ENCODE results near the gene DNAJB1. TPM values are rescaled to one million over a fixed set of nuclear protein-coding genes. Genes with fewer than 3 reads are reported as not detected.
"Not testable (repeated sequence)": the region's sequence is repeated elsewhere in the genome, so short reads cannot be mapped to it uniquely, and the experiment has no call there.

DNAJB1 gene
- total RNA-seq, 2 experiments from 2014 or later = 48.1 to 49.5 TPM

DNA sequence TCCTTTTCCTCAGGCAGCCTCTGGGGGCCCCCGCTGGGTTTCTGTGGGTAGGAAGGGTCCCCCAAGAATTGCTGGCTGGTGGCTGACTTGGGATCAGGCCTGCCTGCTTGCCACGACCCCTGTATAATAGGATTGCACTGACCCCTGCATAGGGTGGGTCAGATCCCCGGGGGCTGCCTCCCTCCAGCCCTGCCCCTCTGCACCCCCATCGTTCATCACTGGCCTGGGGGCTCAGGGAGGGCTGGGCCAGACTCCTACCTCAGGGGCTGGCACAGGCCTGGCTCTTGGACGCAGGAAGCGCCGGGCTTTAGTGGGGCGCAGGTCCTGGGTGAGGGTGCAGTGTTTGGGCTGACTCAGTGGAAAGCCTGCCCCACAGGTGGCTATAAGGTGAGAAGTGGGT, 43.1 kb upstream of the DNAJB1 start:
- no peaks in the 10 kb centered on the region for H3K9me3 Mint-ChIP-seq
- no peak overlapping the region for H3K4me3 Mint-ChIP-seq
- H3K27me3 Mint-ChIP-seq (ENCODE audit: low read depth) = no peaks in the 10 kb centered on the region
- peaks cover 27% of the 10 kb centered on the region for H3K4me1 Mint-ChIP-seq (ENCODE audit: low read depth)
- H3K36me3 Mint-ChIP-seq (ENCODE audit: low read depth) = peaks cover 4% of the 10 kb centered on the region
- no peak overlapping the region for H3K27ac Mint-ChIP-seq
- intact Hi-C loops (cut with micrococcal nuclease) = no loop called here
- CTCF ChIA-PET = interaction anchor here (2.1 kb wide), 1 partner anchor 124 kb away, joined by 5 read pairs; no protein-coding TSS in a partner anchor
- DNase-seq = no peak

DNA sequence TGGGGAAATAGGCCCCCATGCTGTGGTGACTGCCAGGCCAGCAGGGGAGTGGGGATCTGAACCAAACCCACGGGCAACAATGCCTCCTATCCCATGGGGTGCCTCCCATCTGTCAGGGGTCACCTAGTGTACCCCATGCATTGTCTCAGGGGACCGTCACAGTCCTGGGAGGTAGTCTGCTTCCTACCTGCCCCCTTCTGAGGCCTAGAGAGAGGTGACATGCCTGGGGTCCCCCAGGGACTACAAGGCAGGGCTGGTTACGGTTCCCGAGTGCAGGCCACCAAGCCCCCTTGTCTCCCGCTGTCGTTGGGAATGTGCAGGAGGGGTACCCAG, 42.5 kb upstream of the DNAJB1 start:
- H3K27ac Mint-ChIP-seq = peak overlapping the region; percentile 44
- H3K9me3 Mint-ChIP-seq = no peaks in the 10 kb centered on the region
- DNase-seq = no peak
- CTCF ChIA-PET = interaction anchor here (2.1 kb wide), 1 partner anchor 124 kb away, joined by 5 read pairs; no protein-coding TSS in a partner anchor
- H3K4me1 Mint-ChIP-seq (ENCODE audit: low read depth) = peaks cover 32% of the 10 kb centered on the region
- intact Hi-C loops (cut with micrococcal nuclease) = no loop called here
- H3K36me3 Mint-ChIP-seq (ENCODE audit: low read depth) = peaks cover 3% of the 10 kb centered on the region
- H3K4me3 Mint-ChIP-seq = no peak overlapping the region
- H3K27me3 Mint-ChIP-seq (ENCODE audit: low read depth) = no peaks in the 10 kb centered on the region

DNA sequence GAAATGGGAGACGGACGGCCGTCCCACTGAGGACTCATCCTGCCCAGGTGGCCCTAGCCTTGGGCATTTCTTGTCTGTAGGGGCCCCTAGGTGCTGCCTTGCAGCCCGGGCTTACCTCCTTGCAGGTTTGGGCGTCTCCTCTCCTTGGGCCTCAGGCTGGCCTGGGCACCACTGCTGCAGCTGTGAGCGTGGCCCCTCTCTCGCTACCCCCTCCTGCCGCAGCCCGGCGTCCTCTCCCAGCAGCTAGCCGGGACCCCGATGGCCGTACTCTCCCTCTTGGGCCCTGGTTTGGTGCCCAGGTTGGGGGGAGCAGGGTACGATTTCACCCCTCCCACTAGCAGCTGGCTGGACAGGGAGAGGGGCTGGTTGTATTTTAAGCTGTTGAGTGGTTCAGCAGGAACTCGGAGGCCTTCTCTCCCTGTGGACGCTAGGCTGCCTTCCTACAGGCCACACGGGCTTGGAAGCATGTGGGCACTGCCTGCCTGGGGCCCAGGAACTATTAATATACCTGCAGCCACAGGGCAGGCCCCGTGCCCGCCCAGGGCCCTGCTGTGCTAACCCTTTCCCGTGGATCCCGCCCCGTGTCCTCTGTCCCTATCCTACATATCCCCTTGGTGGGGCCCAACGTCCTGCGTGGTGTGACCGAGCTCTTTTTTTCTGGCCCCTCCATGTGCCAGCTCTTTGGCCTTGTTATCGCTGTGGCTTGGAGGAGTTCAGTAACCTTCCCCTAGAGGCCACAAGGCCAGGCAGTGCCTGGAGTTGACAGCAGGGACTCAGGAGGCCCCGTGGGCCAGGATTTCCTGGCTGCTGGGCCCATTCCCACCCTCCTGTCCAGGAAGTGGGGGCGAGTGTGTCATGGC, 41.9 kb upstream of the DNAJB1 start:
- Mint-ChIP-seq H3K4me1 (ENCODE audit: low read depth) (peaks cover 33% of the 10 kb centered on the region), H3K4me3 (no peak overlapping the region), H3K27me3 (ENCODE audit: low read depth) (no peaks in the 10 kb centered on the region), H3K27ac (peak overlapping the region; percentile 44), H3K9me3 (no peaks in the 10 kb centered on the region), H3K36me3 (ENCODE audit: low read depth) (peaks cover 3% of the 10 kb centered on the region)
- no peak for DNase-seq
- intact Hi-C loops (cut with micrococcal nuclease) = no loop called here
- CTCF ChIA-PET = interaction anchor here (2.1 kb wide), 1 partner anchor 125 kb away, joined by 5 read pairs; no protein-coding TSS in a partner anchor

DNA sequence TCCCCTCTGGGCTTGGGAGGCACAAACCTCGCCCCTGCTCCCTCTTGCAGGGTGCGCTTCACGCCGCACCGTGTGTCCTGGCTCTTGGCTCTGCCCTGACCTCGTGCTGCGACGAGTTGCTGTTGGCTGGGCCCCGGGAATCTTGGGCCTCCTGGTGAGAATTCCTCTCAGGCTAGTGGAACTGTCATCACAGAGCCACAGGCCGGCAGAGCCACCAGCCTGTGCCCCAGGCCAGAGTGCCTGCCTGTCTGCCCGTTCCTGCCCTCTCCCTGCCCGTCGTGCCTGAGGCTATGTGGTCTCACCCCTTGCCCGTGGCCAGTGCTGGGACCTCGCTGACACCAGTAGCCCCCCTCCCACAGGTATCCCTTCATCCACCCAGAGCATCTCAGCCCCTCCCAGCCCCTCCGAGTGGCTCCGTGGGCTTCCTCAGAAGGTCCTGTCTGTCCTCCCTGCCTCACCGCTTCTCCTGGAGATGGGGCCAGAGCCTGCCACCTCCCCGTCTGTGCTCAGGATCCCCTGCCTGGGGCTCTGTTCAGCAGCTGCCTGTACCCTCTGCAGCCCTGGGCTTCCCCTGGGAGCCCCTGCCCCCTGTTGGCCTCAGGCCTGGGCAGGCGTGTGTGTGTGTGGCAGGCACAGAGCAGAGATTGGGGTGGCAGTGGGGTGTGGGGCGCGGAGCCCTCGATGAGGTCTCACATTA, 40.3 kb upstream of the DNAJB1 start:
- Mint-ChIP-seq H3K4me1 (ENCODE audit: low read depth) (peaks cover 40% of the 10 kb centered on the region), H3K27ac (peak overlapping the region; percentile 30), H3K4me3 (no peak overlapping the region), H3K36me3 (ENCODE audit: low read depth) (no peaks in the 10 kb centered on the region), H3K9me3 (no peaks in the 10 kb centered on the region), H3K27me3 (ENCODE audit: low read depth) (no peaks in the 10 kb centered on the region)
- no peak for DNase-seq
- CTCF ChIA-PET = interaction anchor here (3.5 kb wide), 1 partner anchor 128 kb away, joined by 36 read pairs; no protein-coding TSS in a partner anchor
- intact Hi-C loops (cut with micrococcal nuclease) = no loop called here

DNA sequence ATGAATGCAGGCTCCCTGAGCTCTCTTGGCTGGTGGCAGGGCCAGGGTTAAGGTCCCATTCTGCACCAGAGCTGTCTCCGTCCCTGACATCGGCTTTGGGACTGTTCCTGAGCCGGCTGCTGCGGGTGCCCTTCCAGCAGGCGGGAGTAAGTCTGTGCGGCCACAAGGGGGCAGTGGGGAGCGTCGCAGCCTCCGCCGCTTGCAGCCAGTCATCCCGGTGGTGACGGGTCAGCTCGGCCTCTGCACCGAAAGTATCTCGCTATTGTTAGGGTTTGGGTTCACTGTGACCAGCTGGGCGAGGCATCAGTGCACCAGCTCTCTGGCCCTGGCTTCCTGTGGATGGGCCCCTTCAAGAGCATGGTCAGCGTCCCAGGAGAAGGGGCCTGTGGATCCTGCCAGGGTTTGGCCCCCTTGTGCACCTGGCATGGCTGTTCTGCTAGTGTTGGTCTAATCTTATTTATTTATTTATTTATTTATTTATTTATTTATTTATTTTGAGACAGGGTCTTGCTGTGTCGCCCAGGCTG, 38.5 kb upstream of the DNAJB1 start:
- CTCF ChIA-PET = interaction anchor here (0.6 to 3.6 kb wide), 21 partner anchors 9 to 420 kb away, joined by 3 to 36 read pairs (median 4); partner anchors contain the start of genes NDUFB7 and ZNF333

DNA sequence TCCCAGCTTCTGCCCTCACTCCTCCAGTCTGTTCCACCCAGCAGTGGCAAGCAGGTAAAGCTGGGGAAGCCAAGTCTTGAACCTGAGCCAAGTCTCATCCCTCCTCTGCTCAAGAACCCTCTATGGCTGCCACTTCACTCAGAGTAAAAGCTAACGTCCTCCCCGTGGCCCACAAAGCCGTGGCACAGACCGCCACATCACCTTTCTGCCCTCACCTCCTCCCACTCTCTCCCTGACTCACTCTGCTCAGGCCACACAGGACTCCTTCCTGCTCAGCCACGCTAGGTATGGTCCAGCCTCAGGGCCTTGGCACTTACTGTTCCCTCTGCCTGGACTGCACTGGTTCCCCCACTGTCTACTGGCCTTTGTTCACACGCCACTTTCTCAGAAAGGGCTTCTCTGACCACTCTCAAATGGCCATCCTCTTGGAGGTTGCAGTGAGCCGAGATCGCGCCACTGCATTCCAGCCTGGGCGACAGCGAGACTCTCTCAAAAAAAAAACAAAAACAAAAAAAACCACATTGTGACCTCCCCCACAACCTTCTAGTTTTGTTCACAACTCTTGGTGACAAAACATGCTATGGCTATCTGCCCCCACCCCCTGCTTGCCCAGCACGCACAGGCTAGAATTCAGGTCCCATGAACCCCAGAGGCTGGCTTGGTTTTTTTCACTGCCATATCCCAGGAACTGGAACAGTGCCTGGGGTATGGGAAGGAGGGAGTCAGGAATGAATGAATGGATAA, 37.9 kb upstream of the DNAJB1 start:
- peak overlapping the region; percentile 66 for H3K27ac Mint-ChIP-seq
- DNase-seq = no peak

More for the DNA sequence above, 38.5 kb upstream of the DNAJB1 start:
- H3K27ac Mint-ChIP-seq = no peak overlapping the region
- H3K27me3 Mint-ChIP-seq (ENCODE audit: low read depth) = no peaks in the 10 kb centered on the region
- no peak overlapping the region for H3K4me3 Mint-ChIP-seq
- DNase-seq = peak; percentile 79
- no peaks in the 10 kb centered on the region for H3K9me3 Mint-ChIP-seq
- intact Hi-C loops (cut with micrococcal nuclease) = loop anchor here (1.0 kb wide), 1 partner anchor 130 kb away; no protein-coding TSS in a partner anchor
- H3K4me1 Mint-ChIP-seq (ENCODE audit: low read depth) = peaks cover 53% of the 10 kb centered on the region
- no peaks in the 10 kb centered on the region for H3K36me3 Mint-ChIP-seq (ENCODE audit: low read depth)

DNA sequence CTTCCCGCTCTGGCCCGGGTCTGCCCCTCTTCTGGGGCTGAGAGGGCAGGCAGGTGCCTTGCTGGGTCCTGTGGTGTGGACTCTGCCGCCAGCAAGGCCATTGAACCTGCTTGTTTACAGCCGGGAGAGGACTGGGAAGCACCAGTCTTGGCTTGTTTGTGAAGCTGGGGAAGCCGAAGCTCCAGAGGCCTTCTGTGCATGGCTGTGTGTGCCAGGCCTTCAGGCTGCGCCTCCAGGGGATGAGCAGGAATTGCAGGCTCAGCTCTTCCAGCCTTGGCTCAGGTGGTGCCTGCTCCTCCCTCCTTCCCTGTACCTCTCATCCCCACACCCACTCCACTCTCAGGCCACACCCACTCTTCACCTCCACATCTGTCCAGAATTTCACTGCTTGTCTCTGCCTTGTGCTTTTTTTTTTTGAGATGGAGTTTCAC, 36.2 kb upstream of the DNAJB1 start:
- DNase-seq = no peak
- Mint-ChIP-seq H3K27ac (peak overlapping the region; percentile 58), H3K27me3 (ENCODE audit: low read depth) (no peaks in the 10 kb centered on the region), H3K4me1 (ENCODE audit: low read depth) (peaks cover 65% of the 10 kb centered on the region), H3K36me3 (ENCODE audit: low read depth) (no peaks in the 10 kb centered on the region), H3K4me3 (no peak overlapping the region), H3K9me3 (no peaks in the 10 kb centered on the region)
- CTCF ChIA-PET = interaction anchor here (0.6 to 3.6 kb wide), 5 partner anchors 17 to 556 kb away, joined by 3 to 19 read pairs (median 3); partner anchors contain the start of gene NDUFB7
- intact Hi-C loops (cut with micrococcal nuclease) = no loop called here

More for the DNA sequence above, 37.9 kb upstream of the DNAJB1 start:
- CTCF ChIA-PET = interaction anchor here (0.6 to 3.6 kb wide), 21 partner anchors 8 to 507 kb away, joined by 3 to 36 read pairs (median 4); partner anchors contain the start of genes NDUFB7 and ZNF333
- intact Hi-C loops (cut with micrococcal nuclease) = loop anchor here (1.0 kb wide), 1 partner anchor 130 kb away; no protein-coding TSS in a partner anchor
- H3K9me3 Mint-ChIP-seq = no peaks in the 10 kb centered on the region
- no peaks in the 10 kb centered on the region for H3K27me3 Mint-ChIP-seq (ENCODE audit: low read depth)
- peaks cover 58% of the 10 kb centered on the region for H3K4me1 Mint-ChIP-seq (ENCODE audit: low read depth)
- H3K4me3 Mint-ChIP-seq = no peak overlapping the region
- no peaks in the 10 kb centered on the region for H3K36me3 Mint-ChIP-seq (ENCODE audit: low read depth)

DNA sequence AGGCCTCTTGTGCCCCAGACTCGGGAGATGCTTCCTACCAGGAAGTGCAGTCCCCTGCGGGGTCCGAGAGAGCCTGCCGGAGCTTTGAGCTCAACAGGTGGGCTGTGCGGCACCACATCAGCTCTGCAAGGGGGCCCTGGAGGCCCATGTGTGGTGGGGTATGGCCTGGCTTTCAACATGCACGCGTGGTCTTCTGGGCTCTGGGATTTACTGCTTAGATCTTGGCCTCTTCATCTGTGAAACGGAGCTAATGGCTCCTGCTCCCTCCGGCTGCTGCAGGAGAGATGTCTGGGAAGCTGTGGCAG, 35.7 kb upstream of the DNAJB1 start:
- H3K27me3 Mint-ChIP-seq (ENCODE audit: low read depth) = no peaks in the 10 kb centered on the region
- no peaks in the 10 kb centered on the region for H3K36me3 Mint-ChIP-seq (ENCODE audit: low read depth)
- H3K27ac Mint-ChIP-seq = no peak overlapping the region
- DNase-seq = no peak
- intact Hi-C loops (cut with micrococcal nuclease) = no loop called here
- CTCF ChIA-PET = interaction anchor here (0.8 to 1.5 kb wide), 2 partner anchors 132 to 134 kb away, joined by 3 to 8 read pairs; no protein-coding TSS in a partner anchor
- H3K4me3 Mint-ChIP-seq = no peak overlapping the region
- H3K9me3 Mint-ChIP-seq = no peaks in the 10 kb centered on the region
- peaks cover 62% of the 10 kb centered on the region for H3K4me1 Mint-ChIP-seq (ENCODE audit: low read depth)

DNA sequence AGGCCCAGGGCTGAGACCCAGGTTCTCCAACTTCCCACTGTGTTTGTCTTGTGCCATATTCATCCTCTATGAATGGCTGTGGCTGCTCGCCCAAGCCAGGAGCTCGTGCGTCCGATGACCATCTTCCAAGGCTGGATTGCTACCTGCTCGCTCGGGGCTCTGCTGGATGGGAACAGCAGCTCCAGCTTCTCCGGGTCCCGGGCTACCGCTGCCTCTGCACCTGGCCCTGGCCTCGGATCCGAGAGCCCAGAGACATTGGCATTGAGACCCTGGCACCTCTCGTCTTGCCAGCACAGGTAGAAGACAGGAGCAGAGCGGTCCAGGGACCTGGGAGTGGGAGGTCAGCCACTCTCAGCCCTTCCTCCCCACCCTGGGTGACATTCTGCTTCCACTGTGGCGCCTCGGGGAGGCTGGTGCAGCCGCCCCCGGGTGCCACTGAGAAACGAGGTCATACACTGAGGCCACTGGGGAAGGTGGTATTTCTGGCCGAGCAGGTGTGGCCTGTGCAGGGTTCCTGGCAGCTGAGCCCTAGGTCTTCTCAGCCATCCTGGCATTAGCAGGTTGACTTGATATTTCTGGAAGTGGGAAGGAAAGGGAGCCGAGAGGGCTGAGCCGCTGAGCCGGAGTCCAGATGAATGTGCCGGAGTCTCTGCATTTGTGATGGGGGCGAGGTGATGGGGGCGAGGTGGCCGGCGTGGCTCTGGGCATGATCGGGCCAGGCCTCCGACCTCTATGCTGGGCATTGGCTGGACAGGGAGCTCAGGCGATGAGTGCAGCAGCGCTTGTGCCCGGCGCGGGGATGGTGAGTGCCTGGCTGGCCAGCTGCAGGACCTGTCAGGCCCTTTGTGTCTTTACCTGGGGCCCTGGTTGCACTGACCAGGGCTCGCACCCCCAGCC, 35.1 kb upstream of the DNAJB1 start:
- CTCF ChIA-PET = interaction anchor here (0.8 to 1.5 kb wide), 2 partner anchors 133 to 135 kb away, joined by 3 to 8 read pairs; no protein-coding TSS in a partner anchor
- no peak for DNase-seq
- peak overlapping the region; percentile 30 for H3K27ac Mint-ChIP-seq
- H3K27me3 Mint-ChIP-seq (ENCODE audit: low read depth) = no peaks in the 10 kb centered on the region
- H3K4me1 Mint-ChIP-seq (ENCODE audit: low read depth) = peaks cover 60% of the 10 kb centered on the region
- H3K36me3 Mint-ChIP-seq (ENCODE audit: low read depth) = peaks cover 3% of the 10 kb centered on the region
- H3K9me3 Mint-ChIP-seq = no peaks in the 10 kb centered on the region
- H3K4me3 Mint-ChIP-seq = no peak overlapping the region
- intact Hi-C loops (cut with micrococcal nuclease) = no loop called here

DNA sequence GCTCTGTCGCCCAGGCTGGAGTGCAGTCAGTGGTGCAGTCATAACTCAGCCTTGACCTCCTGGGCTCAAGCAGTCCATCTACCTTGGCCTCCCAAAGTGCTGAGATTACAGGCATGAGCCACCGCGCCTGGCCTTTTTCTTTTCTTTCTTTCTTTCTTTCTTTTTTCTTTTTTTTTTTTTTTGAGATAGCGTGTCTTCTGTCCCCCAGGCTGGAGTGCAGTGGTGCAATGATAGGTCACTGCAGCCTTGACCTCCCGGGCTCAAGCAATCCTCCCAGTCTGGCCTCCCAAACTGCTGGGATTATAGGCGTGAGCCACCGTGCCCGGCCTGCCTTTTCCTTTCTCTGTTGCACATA, 33.8 kb upstream of the DNAJB1 start:
- H3K36me3 Mint-ChIP-seq (ENCODE audit: low read depth); intact Hi-C loops (cut with micrococcal nuclease); H3K9me3 Mint-ChIP-seq; H3K27me3 Mint-ChIP-seq (ENCODE audit: low read depth); DNase-seq; H3K4me3 Mint-ChIP-seq: not testable (repeated sequence)
- Mint-ChIP-seq H3K27ac (peak overlapping the region; percentile 82), H3K4me1 (ENCODE audit: low read depth) (peaks cover 58% of the 10 kb centered on the region)
- CTCF ChIA-PET = interaction anchor here (0.7 to 2.5 kb wide), 5 partner anchors 14 to 544 kb away, joined by 4 to 18 read pairs (median 6); partner anchors contain the start of genes DNAJB1 and NDUFB7
